ENCODE data around the gene IL23R.

Gene IL23R

DNA sequence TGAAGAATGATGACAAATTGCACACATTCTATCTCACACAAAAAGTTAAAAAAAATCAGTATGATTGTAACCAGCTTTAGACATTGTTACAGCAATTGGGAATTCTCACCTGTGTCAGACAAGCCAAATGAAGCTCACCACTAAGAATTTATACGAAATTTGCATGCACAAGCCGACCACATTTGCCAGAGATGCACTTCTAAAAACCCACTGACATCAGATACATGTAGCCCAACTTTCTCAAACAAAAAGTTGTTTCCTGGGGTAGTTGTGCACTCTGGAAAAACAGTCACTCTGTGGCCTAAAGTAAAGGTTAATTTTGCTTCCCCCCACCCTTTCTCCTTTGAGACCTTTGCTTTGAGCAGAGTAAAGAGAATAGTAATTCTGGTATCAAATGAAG is 73.5 kb downstream of the IL23R start:
- H3K4ac ChIP-seq (ENCODE audit: low read depth in 1 of 2, low read length in 2 of 2), result no peak overlapping the region
- no peaks in the 10 kb centered on the region for H3K4me1 ChIP-seq (ENCODE audit: control insufficient read depth, insufficient read depth, low read depth, low read length)
- H3K27me3 ChIP-seq (ENCODE audit: control insufficient read depth in 1 of 2, insufficient read depth in 1 of 2, low read length in 2 of 2), result peaks cover 0 to 6% of the 10 kb centered on the region in 2 experiments
- H3K18ac ChIP-seq (ENCODE audit: low read depth in 1 of 2, low read length in 2 of 2), result no peak overlapping the region
- H2BK15ac ChIP-seq (ENCODE audit: low read depth, poor library complexity, severe bottlenecking), result no peak overlapping the region
- H2BK5ac ChIP-seq (ENCODE audit: low read depth, low read length, poor library complexity, severe bottlenecking), result no peak overlapping the region
- no peak for DNase-seq
- no peak overlapping the region for H3K27ac ChIP-seq (ENCODE audit: low read length, poor library complexity, severe bottlenecking)
- no peak overlapping the region for H2AK5ac ChIP-seq (ENCODE audit: low read length, severe bottlenecking)
- H2AFZ ChIP-seq (ENCODE audit: low read depth, low read length), result no peak overlapping the region
- H2BK12ac ChIP-seq (ENCODE audit: low read length in 2 of 2), result no peak overlapping the region
- no peak overlapping the region for H2BK120ac ChIP-seq (ENCODE audit: low read depth, low read length)
- no peak overlapping the region for H3K23ac ChIP-seq (ENCODE audit: low read length in 2 of 2)
- no peaks in the 10 kb centered on the region for H3K9me3 ChIP-seq (ENCODE audit: control insufficient read depth, low read length)
- 36% methylated on average over 2 of the region's 2 CpGs for WGBS
- no peak overlapping the region for H3K4me3 ChIP-seq (ENCODE audit: insufficient read depth in 1 of 2, low read depth in 1 of 2, low read length in 2 of 2)
- no peak overlapping the region for H3K4me2 ChIP-seq (ENCODE audit: low read length, poor library complexity, severe bottlenecking)
- no peak overlapping the region for H3K9ac ChIP-seq (ENCODE audit: low read length)
- H3K36me3 ChIP-seq (ENCODE audit: control insufficient read depth in 1 of 2, insufficient read depth in 2 of 2, low read depth in 1 of 2, low read length in 2 of 2), result no peaks in the 10 kb centered on the region
- no peaks in the 10 kb centered on the region for H3K79me1 ChIP-seq (replicated peaks; ENCODE audit: low read length, poor library complexity, severe bottlenecking)
- no peak overlapping the region for H4K8ac ChIP-seq (ENCODE audit: low read length)
- H4K91ac ChIP-seq (ENCODE audit: low read length), result no peak overlapping the region
- no peak overlapping the region for H3K14ac ChIP-seq (ENCODE audit: low read length in 2 of 2)

DNA sequence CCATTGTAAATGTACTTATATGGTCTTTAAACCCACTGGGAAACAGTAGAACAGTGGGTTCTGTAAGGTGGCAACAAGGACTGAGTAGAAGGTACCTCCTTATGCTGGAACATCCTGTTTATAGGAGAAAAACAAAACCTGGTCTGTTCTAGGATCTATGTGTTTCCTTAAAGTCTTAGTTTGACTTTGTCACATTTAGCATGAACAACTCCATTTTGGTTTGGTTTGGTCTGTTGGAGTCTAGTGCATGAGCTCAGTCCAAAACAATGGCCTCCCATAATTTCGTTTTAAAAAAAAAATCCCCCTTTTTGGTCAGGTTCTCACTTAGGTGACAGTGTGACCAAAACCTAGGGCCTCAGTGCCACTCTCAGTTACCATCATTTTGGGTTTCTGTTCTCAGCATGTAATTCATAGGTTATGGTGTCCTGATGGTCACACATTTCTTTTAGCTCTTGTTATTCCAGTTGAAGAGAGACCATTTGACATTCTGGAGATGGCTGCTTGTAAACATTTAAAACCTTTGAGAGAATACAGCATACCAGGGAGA is 75.0 kb downstream of the IL23R start:
- H3K36me3 ChIP-seq (ENCODE audit: control insufficient read depth in 1 of 2, insufficient read depth in 2 of 2, low read depth in 1 of 2, low read length in 2 of 2), result no peaks in the 10 kb centered on the region
- H3K4me3 ChIP-seq (ENCODE audit: insufficient read depth in 1 of 2, low read depth in 1 of 2, low read length in 2 of 2), result no peak overlapping the region
- no peak overlapping the region for H3K27ac ChIP-seq (ENCODE audit: low read length, poor library complexity, severe bottlenecking)
- no peak overlapping the region for H3K23ac ChIP-seq (ENCODE audit: low read length in 2 of 2)
- no peak overlapping the region for H3K14ac ChIP-seq (ENCODE audit: low read length in 2 of 2)
- no peak overlapping the region for H3K4me2 ChIP-seq (ENCODE audit: low read length, poor library complexity, severe bottlenecking)
- no peaks in the 10 kb centered on the region for H3K79me1 ChIP-seq (replicated peaks; ENCODE audit: low read length, poor library complexity, severe bottlenecking)
- H3K4ac ChIP-seq (ENCODE audit: low read depth in 1 of 2, low read length in 2 of 2), result no peak overlapping the region
- no peak for DNase-seq
- no peak overlapping the region for H4K91ac ChIP-seq (ENCODE audit: low read length)
- no peak overlapping the region for H4K8ac ChIP-seq (ENCODE audit: low read length)
- no peaks in the 10 kb centered on the region for H3K9me3 ChIP-seq (ENCODE audit: control insufficient read depth, low read length)
- no peak overlapping the region for H3K9ac ChIP-seq (ENCODE audit: low read length)
- no peaks in the 10 kb centered on the region for H3K27me3 ChIP-seq (ENCODE audit: control insufficient read depth in 1 of 2, insufficient read depth in 1 of 2, low read length in 2 of 2)
- WGBS, result no CpG with 5 or more reads among the region's 1 CpG
- H2AK5ac ChIP-seq (ENCODE audit: low read length, severe bottlenecking), result no peak overlapping the region
- no peak overlapping the region for H3K18ac ChIP-seq (ENCODE audit: low read depth in 1 of 2, low read length in 2 of 2)
- no peaks in the 10 kb centered on the region for H3K4me1 ChIP-seq (ENCODE audit: control insufficient read depth, insufficient read depth, low read depth, low read length)
- H2BK12ac ChIP-seq (ENCODE audit: low read length in 2 of 2), result no peak overlapping the region
- no peak overlapping the region for H2BK120ac ChIP-seq (ENCODE audit: low read depth, low read length)
- H2AFZ ChIP-seq (ENCODE audit: low read depth, low read length), result no peak overlapping the region
- no peak overlapping the region for H2BK5ac ChIP-seq (ENCODE audit: low read depth, low read length, poor library complexity, severe bottlenecking)
- no peak overlapping the region for H2BK15ac ChIP-seq (ENCODE audit: low read depth, poor library complexity, severe bottlenecking)

DNA sequence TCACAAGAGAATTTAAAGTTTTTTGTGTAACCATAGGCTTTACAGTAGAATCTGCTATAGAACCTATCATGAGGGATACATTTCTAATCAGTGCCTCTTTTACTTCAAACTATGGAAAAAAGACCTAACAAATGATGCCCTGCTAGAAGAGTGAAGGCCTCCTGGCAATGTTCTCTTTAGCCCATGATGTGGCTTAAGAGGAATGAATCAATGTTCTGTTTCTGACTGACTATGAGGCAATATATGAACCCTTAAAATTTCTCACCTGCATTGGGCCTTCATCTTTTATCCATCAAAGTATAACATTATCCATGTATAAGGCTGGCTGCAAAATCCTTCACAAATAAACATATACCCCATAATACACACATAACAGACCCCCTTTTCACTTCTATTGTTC is 75.8 kb downstream of the IL23R start:
- Histone ChIP-seq H3K4ac (ENCODE audit: low read depth in 1 of 2, low read length in 2 of 2) (no peak overlapping the region), H4K91ac (ENCODE audit: low read length) (no peak overlapping the region), H3K23ac (ENCODE audit: low read length in 2 of 2) (no peak overlapping the region), H3K14ac (ENCODE audit: low read length in 2 of 2) (no peak overlapping the region), H2AK5ac (ENCODE audit: low read length, severe bottlenecking) (no peak overlapping the region), H3K9ac (ENCODE audit: low read length) (no peak overlapping the region), H3K18ac (ENCODE audit: low read depth in 1 of 2, low read length in 2 of 2) (no peak overlapping the region), H4K8ac (ENCODE audit: low read length) (no peak overlapping the region), H3K4me1 (ENCODE audit: control insufficient read depth, insufficient read depth, low read depth, low read length) (no peaks in the 10 kb centered on the region), H3K9me3 (ENCODE audit: control insufficient read depth, low read length) (no peaks in the 10 kb centered on the region), H2AFZ (ENCODE audit: low read depth, low read length) (no peak overlapping the region), H2BK15ac (ENCODE audit: low read depth, poor library complexity, severe bottlenecking) (no peak overlapping the region), H3K4me3 (ENCODE audit: insufficient read depth in 1 of 2, low read depth in 1 of 2, low read length in 2 of 2) (no peak overlapping the region), H3K27ac (ENCODE audit: low read length, poor library complexity, severe bottlenecking) (no peak overlapping the region), H3K27me3 (ENCODE audit: control insufficient read depth in 1 of 2, insufficient read depth in 1 of 2, low read length in 2 of 2) (no peaks in the 10 kb centered on the region), H3K79me1 (replicated peaks; ENCODE audit: low read length, poor library complexity, severe bottlenecking) (no peaks in the 10 kb centered on the region), H3K4me2 (ENCODE audit: low read length, poor library complexity, severe bottlenecking) (no peak overlapping the region), H2BK120ac (ENCODE audit: low read depth, low read length) (no peak overlapping the region), H2BK5ac (ENCODE audit: low read depth, low read length, poor library complexity, severe bottlenecking) (no peak overlapping the region), H3K36me3 (ENCODE audit: control insufficient read depth in 1 of 2, insufficient read depth in 2 of 2, low read depth in 1 of 2, low read length in 2 of 2) (no peaks in the 10 kb centered on the region), H2BK12ac (ENCODE audit: low read length in 2 of 2) (no peak overlapping the region)
- no peak for DNase-seq

DNA sequence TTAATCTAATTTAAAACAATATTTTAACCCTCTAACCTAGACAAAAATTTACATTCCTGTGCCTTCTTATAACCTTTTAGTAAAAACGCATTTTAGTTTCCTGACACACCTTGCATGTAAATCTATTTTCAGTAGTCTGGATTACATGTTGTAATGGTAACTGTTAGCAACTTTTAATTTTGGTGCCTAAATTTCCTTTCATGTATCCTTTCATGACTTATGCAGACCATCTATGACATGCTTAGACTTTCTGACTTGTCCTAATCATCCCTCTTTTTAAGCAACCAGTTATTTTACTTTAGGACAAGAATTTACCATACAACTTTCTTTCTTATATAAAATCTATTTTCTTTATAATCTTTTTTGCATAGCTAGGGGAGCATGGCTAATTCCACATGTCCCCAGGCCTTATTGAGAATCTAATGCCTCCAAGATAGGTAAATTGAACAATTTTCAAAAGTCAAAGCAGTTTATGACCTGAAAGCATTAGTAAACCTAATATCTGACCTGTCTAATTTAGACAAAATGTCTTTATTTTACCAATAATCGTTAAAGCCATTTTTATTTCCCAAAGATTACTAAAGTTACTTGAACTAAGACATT is 83.9 kb downstream of the IL23R start:
- no peak overlapping the region for H3K4me2 ChIP-seq (ENCODE audit: low read length, poor library complexity, severe bottlenecking)
- no peak overlapping the region for H3K14ac ChIP-seq (ENCODE audit: low read length in 2 of 2)
- H3K27me3 ChIP-seq (ENCODE audit: control insufficient read depth in 1 of 2, insufficient read depth in 1 of 2, low read length in 2 of 2), result no peaks in the 10 kb centered on the region
- H3K23ac ChIP-seq (ENCODE audit: low read length in 2 of 2), result no peak overlapping the region
- H3K4me1 ChIP-seq (ENCODE audit: control insufficient read depth, insufficient read depth, low read depth, low read length), result no peaks in the 10 kb centered on the region
- no peak overlapping the region for H2BK120ac ChIP-seq (ENCODE audit: low read depth, low read length)
- no peak overlapping the region for H3K4me3 ChIP-seq (ENCODE audit: insufficient read depth in 1 of 2, low read depth in 1 of 2, low read length in 2 of 2)
- no peak overlapping the region for H4K8ac ChIP-seq (ENCODE audit: low read length)
- no peak overlapping the region for H2BK15ac ChIP-seq (ENCODE audit: low read depth, poor library complexity, severe bottlenecking)
- H3K18ac ChIP-seq (ENCODE audit: low read depth in 1 of 2, low read length in 2 of 2), result no peak overlapping the region
- no peak for DNase-seq
- no peak overlapping the region for H3K4ac ChIP-seq (ENCODE audit: low read depth in 1 of 2, low read length in 2 of 2)
- no peak overlapping the region for H2AK5ac ChIP-seq (ENCODE audit: low read length, severe bottlenecking)
- no peak overlapping the region for H3K9ac ChIP-seq (ENCODE audit: low read length)
- no peaks in the 10 kb centered on the region for H3K36me3 ChIP-seq (ENCODE audit: control insufficient read depth in 1 of 2, insufficient read depth in 2 of 2, low read depth in 1 of 2, low read length in 2 of 2)
- H2BK12ac ChIP-seq (ENCODE audit: low read length in 2 of 2), result no peak overlapping the region
- no peak overlapping the region for H2BK5ac ChIP-seq (ENCODE audit: low read depth, low read length, poor library complexity, severe bottlenecking)
- H4K91ac ChIP-seq (ENCODE audit: low read length), result no peak overlapping the region
- peaks cover 17% of the 10 kb centered on the region for H3K9me3 ChIP-seq (ENCODE audit: control insufficient read depth, low read length)
- no peak overlapping the region for H2AFZ ChIP-seq (ENCODE audit: low read depth, low read length)
- WGBS, result 100% methylated on average over 1 of the region's 2 CpGs
- no peaks in the 10 kb centered on the region for H3K79me1 ChIP-seq (replicated peaks; ENCODE audit: low read length, poor library complexity, severe bottlenecking)
- no peak overlapping the region for H3K27ac ChIP-seq (ENCODE audit: low read length, poor library complexity, severe bottlenecking)

All from mesenchymal stem cell (in vitro differentiated cells and primary cell).